HG02870 (cell line): ENCODE results near the gene CHADL.
A peak's percentile ranks its signal among the peaks of the same experiment; 100 is the strongest.
"Not testable (repeated sequence)": the region's sequence is repeated elsewhere in the genome, so short reads cannot be mapped to it uniquely, and the experiment has no call there.

Experiments
- ATAC-seq: cut with Tn5 transposase; IDR thresholded peaks from one replicate; pipeline ENCODE4 v1.9.1; 2021; ENCODE audit warnings: mild to moderate bottlenecking, moderate library complexity; ENCODE audit not compliant: unreplicated experiment

The CHADL gene

DNA sequence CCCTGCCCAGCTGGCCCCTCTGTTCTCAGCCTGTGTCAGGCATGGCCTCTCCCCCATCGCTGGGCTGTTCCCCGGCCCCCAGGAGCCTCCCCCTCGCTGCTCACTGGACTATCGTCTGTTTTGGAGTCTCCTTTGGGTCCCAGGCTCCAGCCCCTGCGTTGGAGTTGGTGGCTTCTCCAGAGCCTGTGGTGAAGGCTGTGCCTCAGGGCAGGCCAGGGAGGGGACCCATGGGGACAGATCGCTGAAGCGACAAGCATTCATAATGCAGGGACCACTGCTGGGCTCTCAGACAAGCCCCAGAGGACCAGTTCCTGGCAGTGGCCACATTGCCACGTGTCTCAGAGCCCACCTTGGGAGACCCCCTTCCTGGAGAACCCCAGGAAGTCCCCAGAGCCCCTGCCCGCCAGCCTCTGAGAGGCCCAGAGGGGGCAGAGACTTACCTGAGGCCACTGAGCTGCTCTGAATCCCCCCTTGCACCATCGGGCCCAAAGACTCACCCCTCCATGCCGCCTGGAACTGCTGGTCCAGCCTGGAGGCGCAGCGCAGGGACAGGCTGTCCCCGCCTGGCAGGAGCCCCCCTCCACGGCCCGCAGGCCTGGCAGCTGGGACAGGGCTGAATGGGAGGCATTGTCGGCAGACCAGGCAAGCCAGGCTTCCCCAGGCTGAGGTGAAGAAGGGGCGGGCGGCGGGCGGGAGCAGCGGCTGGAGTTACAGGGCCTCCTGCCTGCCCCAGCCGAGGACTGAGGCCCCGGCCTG lies at the start of gene CHADL:
TSS of gene CHADL (minus strand) at position 555 of the 756 bp plus-strand sequence. CDS start at position 505, 50 bp downstream.
- ATAC-seq: no peak

- ATAC-seq: no peak
These were observed 48.9 kb upstream of the CHADL start for GRCh38 chr22:41289671-41290070.

DNA sequence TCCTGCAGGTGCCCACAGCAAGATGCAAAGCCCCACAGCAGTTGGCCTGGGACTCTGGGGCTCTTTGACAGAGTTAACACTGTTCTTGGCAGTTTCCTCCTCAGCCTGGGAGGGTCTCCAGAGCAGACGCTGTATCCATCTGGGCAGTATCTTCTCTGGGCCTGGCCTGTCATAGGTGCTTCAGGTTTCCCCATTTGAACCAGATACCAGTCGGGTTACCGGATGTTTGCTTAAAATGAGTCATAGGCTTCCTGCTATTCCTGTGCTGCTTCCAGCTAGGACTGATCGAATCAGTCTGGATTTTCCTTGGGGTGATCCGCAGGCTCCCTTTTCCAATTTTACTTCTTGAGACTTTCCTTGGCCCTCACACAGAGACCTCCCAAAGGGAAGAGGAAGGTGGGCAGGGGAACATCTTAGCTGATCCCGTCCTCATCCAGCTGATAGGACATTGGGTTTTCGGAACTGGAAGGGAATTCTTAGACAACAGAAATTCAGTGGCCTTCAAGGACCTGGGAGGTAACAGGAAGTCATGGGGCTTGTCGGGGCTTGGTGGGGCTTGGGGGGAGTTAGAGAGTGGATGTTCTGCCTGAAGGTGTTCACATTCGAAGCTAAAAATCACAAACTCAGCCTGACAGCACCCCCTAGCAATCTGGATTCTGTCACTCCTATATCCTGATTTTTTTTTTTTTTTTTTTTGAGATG lies 47.7 kb upstream of the CHADL start:
- ATAC-seq: no peak

DNA sequence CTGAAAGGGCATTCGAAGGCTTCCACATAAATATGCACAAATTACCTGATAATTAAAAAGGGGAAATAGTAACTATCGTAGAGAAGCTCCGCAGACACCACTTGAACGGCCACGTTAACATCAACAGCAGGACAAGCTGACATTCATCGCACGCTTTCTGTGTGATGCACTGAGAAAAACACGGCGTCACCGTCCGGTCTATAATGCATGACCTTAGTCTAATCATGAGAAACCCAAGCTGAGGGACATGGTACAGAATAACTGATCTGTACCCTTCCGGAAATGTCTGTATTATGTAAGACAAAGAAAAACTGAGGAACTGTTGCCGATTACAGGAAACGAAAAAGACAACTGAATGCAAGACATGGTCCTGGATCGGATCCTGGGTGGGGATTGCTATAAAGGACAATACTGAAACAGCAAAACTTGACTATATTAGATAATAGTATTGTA lies 45.9 kb upstream of the CHADL start:
- peak; percentile 6 for ATAC-seq

DNA sequence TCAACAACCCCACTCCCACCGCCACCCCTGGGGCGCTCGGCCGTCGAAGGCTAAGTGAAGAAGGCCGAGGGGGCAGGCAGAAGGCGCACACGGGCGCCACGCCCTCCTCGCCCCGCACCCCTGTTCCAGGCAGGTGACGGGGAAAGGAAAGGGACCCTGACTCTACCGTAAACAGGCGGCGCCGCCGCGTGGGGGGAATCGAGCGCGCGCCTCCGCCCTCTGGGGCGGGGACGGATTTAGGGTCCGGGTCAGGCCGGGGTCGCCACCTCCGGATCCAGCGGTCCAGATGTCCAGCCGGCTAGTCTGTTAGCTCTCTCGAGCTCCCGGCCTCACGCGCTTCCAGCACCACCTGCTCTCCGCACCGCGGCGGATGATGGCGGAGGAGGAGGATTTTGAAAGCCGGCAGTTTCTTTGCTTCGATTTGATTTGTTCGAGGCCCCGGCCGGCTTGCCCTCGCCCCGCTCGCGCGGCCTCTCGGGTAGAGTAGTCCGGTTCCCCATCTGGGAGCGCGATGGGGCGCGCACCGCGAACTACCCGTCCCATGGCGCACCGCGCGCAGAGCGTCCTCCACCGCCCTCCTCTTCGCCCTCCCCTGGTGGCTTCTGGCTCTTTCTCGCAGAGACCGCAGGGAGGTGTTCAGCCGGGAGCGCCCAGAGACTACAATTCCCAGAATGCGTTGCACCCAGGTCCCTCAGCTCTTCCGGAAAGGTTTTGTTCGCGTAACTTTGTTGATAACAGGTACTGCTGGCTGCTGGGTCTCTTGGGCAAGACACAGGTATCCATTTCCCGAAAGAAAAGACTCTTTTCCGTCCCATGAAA lies 45.3 kb upstream of the CHADL start, which contains the start of gene RANGAP1:
TSS of gene RANGAP1 (minus strand) at position 368 of the 819 bp plus-strand sequence. CDS start 5,143 bp downstream, outside the sequence.
- ATAC-seq: peak; percentile 93

GRCh38 chr22:41285441-41285819 lies 44.7 kb upstream of the CHADL start:
- no peak for ATAC-seq

- no peak for ATAC-seq
These were observed 43.7 kb upstream of the CHADL start for GRCh38 chr22:41284465-41284864.

- ATAC-seq: no peak
These were observed 40.1 kb upstream of the CHADL start for GRCh38 chr22:41280854-41281253.

DNA sequence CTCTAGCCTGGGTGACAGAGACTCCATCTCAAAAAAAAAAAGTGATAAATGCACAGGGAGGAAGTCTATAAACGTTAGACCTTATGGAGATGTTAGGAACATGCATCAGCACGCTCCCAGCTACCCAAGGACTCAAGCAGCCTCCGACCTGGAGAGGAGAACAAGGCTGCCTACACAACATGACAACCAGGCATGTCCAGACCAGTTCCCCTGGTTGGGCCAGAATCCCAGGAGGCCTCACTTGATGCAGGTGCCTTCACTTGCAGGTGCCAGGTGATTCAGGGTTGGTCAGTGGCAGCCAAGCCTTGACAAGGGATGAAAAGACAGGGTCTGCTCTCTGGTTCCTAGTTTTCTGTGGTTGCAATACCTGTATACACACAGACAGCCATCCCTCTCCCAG lies 39.3 kb upstream of the CHADL start:
- no peak for ATAC-seq

GRCh38 chr22:41274856-41275255 lies 34.1 kb upstream of the CHADL start:
- ATAC-seq: no peak

- ATAC-seq: no peak
These were observed 32.4 kb upstream of the CHADL start for GRCh38 chr22:41273128-41273527.

DNA sequence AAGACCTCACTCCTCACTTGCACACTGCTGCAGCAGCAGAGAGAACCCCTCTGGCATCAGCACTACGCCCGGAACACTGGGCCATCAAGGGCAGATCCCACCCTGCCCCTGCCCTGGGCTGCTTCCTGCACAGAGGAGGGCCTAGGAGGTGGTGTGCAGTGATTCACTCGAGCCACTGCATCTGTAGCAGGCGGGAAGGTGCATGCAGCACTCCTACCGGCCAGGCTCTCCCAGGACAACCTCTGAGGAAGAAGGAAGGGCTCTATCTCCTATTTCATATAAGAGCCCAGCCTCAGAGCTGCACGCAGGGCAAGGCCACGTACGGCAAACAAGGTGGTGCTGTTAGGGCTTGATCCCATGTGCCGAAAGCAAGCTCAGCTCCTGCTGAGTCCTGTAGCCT lies 31.1 kb upstream of the CHADL start:
- no peak for ATAC-seq

- ATAC-seq: no peak
These were observed 27.2 kb upstream of the CHADL start for GRCh38 chr22:41267958-41268357.

- no peak for ATAC-seq
These were observed 23.7 kb upstream of the CHADL start for GRCh38 chr22:41264408-41264941.

GRCh38 chr22:41263704-41264103 lies 23.0 kb upstream of the CHADL start:
- no peak for ATAC-seq

DNA sequence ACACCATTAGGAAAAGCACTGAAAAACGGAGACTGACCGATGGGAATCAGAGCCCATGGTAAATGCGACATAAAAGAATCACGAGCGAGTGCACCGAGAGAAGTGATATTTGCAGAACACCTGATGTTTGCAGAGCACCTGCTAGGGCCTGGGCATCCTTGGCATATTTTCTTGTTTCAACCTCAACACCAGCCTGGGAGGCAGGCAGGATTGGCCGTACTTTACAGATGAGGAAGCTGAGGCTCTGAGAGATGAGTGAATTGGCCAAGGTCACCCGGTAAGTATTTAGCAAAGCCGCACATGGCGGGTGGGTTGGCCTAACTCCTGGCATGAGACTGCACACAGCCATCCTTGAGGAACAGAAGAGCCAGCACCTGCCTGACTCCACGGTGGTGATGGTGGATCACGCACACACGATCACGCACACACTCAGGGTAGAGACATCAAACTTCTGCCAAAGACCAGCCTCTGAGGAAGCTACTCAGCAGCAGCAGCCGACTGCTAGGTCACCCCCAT lies 21.6 kb upstream of the CHADL start:
- ATAC-seq: no peak

DNA sequence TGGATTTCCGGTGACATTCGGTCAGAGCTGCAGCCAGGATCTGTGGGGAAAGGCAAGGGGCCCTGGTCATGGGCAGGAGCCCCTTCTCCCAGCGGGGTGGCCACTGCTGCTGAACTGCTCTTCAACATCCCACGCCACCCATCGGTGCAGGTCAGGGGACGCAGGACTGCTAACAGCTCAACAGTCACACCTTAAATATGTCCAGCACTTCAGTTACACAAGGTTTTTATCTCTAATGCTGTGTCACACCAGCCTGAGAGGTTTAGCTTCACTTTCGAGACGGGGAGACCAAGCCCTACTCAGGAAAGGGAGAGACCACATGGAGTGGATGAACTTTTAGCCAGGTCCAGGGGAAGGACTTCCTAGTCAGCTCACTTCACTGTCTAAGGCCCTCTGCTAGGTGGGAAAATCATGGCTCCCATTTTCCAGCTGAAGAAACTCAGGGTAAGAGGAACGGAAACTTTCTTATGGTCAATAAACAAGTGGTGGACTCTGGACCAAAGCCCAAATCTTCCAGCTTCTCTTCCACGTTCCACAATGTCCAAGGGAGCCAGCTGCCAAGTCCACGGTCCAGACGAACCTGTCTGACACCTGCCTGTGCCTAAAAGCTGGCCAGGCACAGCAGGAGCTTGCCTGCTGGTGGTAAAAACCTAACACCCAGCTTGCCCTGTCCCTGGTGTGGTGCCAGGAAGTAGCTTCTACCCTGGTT lies 21.0 kb upstream of the CHADL start:
- no peak for ATAC-seq

- ATAC-seq: no peak
These were observed 20.1 kb upstream of the CHADL start for GRCh38 chr22:41260871-41261270.

DNA sequence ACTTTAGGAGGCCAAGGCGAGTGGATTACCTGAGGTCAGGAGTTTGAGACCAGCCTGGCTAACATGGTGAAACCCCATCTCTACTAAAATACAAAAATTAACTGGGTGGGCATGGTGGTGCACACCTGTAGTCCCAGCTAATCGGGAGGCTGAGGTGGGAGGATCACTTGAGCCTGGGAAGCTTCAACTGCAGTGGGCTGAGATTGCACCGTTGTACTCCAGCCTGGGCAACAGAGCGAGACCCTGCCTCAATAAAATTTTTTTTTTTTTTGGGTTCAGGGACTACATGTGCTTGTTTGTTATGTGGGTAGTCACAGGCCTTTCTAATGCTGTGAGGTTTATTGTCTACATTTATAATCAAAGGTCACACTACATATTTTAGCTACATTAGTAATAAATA lies 19.0 kb upstream of the CHADL start:
- not testable (repeated sequence) for ATAC-seq

DNA sequence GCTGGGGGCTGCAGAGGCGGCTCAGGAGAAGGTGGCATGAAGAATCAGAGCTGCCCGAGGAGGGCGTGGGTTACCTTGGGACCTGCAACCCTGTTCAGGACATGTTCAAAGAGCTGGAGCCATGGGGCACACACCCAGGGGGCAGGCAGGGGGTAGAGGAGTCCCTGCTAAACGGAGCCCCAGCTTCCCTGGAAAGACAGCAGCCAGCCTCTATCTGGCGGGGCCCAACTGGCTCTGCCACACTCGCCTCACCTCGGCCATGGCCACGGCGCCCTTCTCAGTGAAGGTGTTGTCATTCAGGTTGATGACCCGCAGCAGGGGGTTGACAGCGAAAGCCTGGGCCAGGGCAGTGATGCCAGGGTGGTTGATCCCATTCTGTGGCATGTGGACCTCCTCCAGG lies 17.0 kb upstream of the CHADL start:
- no peak for ATAC-seq
